Measurements from ENCODE around the gene TMUB2.

DNA sequence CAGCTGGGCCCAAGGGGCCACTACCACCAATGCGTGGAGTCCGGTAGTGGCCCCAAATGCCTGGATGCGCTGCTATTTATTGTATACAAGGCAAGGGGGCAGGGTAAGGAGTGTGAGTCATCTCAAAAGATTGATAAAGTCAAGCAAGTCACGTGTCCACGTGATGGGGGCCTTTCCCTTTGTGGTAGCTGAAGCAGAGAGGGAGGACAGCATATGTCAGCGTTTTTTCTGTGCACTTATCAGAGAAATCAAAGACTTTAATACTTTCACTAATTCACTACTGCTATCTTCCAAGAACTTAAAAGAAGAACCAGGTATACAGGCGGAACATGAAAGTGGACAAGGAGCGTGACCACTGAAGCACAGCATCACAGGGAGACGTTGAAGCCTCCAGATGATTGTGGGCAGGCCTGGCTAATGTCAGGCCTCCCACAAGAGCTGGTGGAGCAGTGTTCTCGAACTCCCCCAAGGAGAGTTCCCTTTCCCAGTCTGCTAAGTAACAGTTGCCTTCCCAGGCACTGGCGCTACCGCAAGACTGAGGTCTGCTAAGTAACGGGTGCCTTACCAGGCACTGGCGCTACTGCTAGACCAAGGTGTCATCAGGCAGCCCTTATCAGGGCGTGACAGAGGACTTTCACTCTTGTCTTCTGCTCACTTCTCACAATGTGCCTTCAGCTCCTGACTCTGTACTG lies 27.1 kb upstream of the TMUB2 start:
- TF ChIP-seq ZNF785 (CRISPR knock-in tag; IDR thresholded peaks at IDR 0.05) = no peak
- peak; percentile 35; the same call in 1 of the 2 replicates for TF ChIP-seq EP300 (IDR thresholded peaks at IDR 0.05; ENCODE audit: low read length)
- TF ChIP-seq ZKSCAN1 (IDR thresholded peaks at IDR 0.05; ENCODE audit: low read depth, low read length) = peak; percentile 63; the same call in 1 of the 2 replicates
- peak; percentile 64; the same call in 1 of the 2 replicates for TF ChIP-seq ZNF384 (IDR thresholded peaks at IDR 0.05; ENCODE audit: low read depth, low read length)
- TF ChIP-seq, protein P1, sequence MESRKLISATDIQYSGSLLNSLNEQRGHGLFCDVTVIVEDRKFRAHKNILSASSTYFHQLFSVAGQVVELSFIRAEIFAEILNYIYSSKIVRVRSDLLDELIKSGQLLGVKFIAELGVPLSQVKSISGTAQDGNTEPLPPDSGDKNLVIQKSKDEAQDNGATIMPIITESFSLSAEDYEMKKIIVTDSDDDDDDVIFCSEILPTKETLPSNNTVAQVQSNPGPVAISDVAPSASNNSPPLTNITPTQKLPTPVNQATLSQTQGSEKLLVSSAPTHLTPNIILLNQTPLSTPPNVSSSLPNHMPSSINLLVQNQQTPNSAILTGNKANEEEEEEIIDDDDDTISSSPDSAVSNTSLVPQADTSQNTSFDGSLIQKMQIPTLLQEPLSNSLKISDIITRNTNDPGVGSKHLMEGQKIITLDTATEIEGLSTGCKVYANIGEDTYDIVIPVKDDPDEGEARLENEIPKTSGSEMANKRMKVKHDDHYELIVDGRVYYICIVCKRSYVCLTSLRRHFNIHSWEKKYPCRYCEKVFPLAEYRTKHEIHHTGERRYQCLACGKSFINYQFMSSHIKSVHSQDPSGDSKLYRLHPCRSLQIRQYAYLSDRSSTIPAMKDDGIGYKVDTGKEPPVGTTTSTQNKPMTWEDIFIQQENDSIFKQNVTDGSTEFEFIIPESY (CRISPR knock-in tag; IDR thresholded peaks at IDR 0.05) = no peak
- TF ChIP-seq ZNF77 (CRISPR knock-in tag; IDR thresholded peaks at IDR 0.05) = no peak
- no peak for TF ChIP-seq TBL1XR1 (IDR thresholded peaks at IDR 0.05; ENCODE audit: low read length in 2 of 2)
- TF ChIP-seq, protein P2, sequence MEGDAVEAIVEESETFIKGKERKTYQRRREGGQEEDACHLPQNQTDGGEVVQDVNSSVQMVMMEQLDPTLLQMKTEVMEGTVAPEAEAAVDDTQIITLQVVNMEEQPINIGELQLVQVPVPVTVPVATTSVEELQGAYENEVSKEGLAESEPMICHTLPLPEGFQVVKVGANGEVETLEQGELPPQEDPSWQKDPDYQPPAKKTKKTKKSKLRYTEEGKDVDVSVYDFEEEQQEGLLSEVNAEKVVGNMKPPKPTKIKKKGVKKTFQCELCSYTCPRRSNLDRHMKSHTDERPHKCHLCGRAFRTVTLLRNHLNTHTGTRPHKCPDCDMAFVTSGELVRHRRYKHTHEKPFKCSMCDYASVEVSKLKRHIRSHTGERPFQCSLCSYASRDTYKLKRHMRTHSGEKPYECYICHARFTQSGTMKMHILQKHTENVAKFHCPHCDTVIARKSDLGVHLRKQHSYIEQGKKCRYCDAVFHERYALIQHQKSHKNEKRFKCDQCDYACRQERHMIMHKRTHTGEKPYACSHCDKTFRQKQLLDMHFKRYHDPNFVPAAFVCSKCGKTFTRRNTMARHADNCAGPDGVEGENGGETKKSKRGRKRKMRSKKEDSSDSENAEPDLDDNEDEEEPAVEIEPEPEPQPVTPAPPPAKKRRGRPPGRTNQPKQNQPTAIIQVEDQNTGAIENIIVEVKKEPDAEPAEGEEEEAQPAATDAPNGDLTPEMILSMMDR (IDR thresholded peaks at IDR 0.05 in 2 of 3, conservative IDR thresholded peaks at IDR 0.05 in 1 of 3; ENCODE audit: insufficient read depth in 2 of 3, low read depth in 1 of 3, low read length in 3 of 3) = no peak

Measured in K562 (cell line).